Measurements from ENCODE around the gene LPIN3. TPM values are rescaled to one million over a fixed set of nuclear protein-coding genes. Genes with fewer than 3 reads are reported as not detected.

Gene LPIN3
- total RNA-seq, 2 experiments from 2014 or later = 0.65 to 0.74 TPM

- ChIA-PET CTCF (no interaction called here), POLR2A (interaction anchor here (1.2 kb wide), 1 partner anchor 13 kb away, joined by 3 read pairs; no protein-coding TSS in a partner anchor)
Observed at GRCh38 chr20:41406353-41406752, 65.7 kb downstream of the LPIN3 start.

GRCh38 chr20:41406896-41407444, 66.3 kb downstream of the LPIN3 start:
- CTCF ChIA-PET = no interaction called here
- POLR2A ChIA-PET = interaction anchor here (1.2 kb wide), 1 partner anchor 13 kb away, joined by 3 read pairs; no protein-coding TSS in a partner anchor

- ChIA-PET POLR2A (no interaction called here), CTCF (no interaction called here)
Observed at GRCh38 chr20:41407607-41408006, 67.0 kb downstream of the LPIN3 start.

DNA sequence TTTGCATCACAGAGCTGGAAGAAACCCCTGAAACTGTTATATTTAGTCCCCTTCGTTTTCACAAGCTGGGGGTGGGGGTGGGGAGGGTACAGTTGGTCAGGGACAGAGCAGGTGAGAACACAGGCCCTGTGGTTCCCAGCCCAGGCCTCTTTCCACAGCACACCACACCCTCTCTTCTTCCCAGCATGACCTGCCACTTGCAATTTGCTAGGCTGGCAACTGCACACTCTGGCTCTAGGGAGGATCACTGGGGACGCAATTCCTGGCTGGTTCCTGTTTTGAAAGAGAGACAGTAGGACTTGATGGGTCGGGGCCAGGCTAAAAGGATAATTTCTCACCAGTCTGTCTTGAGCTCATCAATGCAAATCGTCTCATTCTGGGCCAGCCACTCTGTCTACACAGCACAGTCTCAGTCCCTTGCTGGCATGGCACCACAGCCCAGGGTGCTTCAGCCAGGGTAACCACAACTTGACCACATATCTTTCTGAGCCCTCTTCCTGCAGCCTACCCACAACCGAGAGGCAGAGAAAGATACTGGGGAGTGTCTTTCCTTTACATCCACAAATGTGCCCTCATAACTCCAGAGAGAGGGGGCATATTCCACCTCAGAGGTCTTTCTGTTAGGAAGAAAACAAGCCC, 67.7 kb downstream of the LPIN3 start:
- POLR2A ChIA-PET = no interaction called here
- CTCF ChIA-PET = no interaction called here

GRCh38 chr20:41408986-41409385, 68.4 kb downstream of the LPIN3 start:
- POLR2A ChIA-PET = no interaction called here

More at GRCh38 chr20:41408986-41409385, 68.4 kb downstream of the LPIN3 start:
- CTCF ChIA-PET = no interaction called here

Other genes with a start within 250 kb of the LPIN3 start
- gene PLCG1, start 203.3 kb upstream of the LPIN3 start, total RNA-seq = 100 to 1,000 TPM; 111 to 121 TPM
- 10 to 100 TPM; 14.5 to 16.0 TPM for gene ZHX3, start 23.1 kb upstream of the LPIN3 start, total RNA-seq
- gene EMILIN3, start 26.0 kb downstream of the LPIN3 start, total RNA-seq = not detected